ENCODE results near the gene FASTK. TPM values are rescaled to one million over a fixed set of nuclear protein-coding genes. Genes with fewer than 3 reads are reported as not detected.
A peak's percentile ranks its signal among the peaks of the same experiment; 100 is the strongest.

The FASTK gene
- total and polyA plus RNA-seq, 2 donors (not counting 3 experiments of a cell fraction or from before 2014, with no cell fraction given): 73.3 to 113 TPM

DNA sequence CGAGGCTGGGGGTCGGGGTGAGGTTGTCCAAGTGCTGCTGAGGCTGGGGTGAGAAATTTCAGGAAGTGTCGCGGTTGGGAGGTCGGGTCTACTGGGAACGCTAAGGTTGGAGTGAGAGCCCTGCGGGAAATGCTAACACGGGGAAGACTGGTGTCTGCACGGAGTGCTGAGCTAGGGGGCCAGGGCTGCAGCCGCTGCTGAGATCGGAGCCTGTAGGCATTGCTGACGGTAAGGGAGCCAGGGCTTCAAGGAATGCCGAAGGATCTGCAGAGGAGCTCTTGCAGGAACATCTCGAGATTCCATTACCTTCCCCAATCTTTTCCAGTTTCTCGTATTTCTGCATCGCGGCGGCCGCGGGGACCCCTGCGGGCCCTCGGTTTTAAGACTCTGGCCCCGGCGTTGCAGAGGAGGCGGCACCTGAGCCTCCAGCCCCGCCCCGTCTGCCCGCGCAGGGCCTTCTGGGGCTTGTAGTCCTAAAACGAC is 23.1 kb downstream of the FASTK start, which contains the start of gene CDK5:
Gene CDK5 (minus strand): TSS at position 392 of the 483 bp plus-strand sequence. CDS start 49 bp downstream, at position 343.
- Histone ChIP-seq H3K36me3 (ENCODE audit: control insufficient read depth in 2 of 2, extremely low read depth in 1 of 2, insufficient read depth in 2 of 2, low read length in 2 of 2) (peaks cover 0 to under 1% of the 10 kb centered on the region in 2 experiments), H3K79me2 (ENCODE audit: control insufficient read depth, insufficient read depth, low read length) (peaks cover 29% of the 10 kb centered on the region), H3K27me3 (ENCODE audit: control insufficient read depth in 2 of 2, insufficient read depth in 2 of 2, low read length in 2 of 2) (no peaks in the 10 kb centered on the region), H3K9me3 (replicated peaks; ENCODE audit: control insufficient read depth, insufficient read depth, low read length) (no peaks in the 10 kb centered on the region), H2AFZ (ENCODE audit: low read depth, low read length) (peak within 1 kb of the TSS; percentile 81), H3K4me3 (replicated peaks in 1 of 3; ENCODE audit: insufficient read depth in 1 of 3, low read depth in 1 of 3, low read length in 3 of 3) (peak within 1 kb of the TSS; percentile 28 to 69 (median 48)), H3K9ac (replicated peaks; ENCODE audit: extremely low read depth, insufficient read depth, low read length) (peak within 1 kb of the TSS; percentile 57), H3K9me1 (replicated peaks; ENCODE audit: control insufficient read depth, extremely low read depth, insufficient read depth, low read length) (no peaks in the 10 kb centered on the region), H3K27ac (ENCODE audit: insufficient read depth, low read depth, low read length) (peak within 1 kb of the TSS; percentile 81), H3K4me1 (ENCODE audit: control insufficient read depth, extremely low read depth, insufficient read depth, low read length) (peaks cover 29% of the 10 kb centered on the region), H4K20me1 (replicated peaks; ENCODE audit: control insufficient read depth, extremely low read depth, insufficient read depth, low read length) (no peaks in the 10 kb centered on the region), H3K4me2 (ENCODE audit: insufficient read depth, low read length) (peak within 1 kb of the TSS; percentile 55)
- FAIRE-seq (no peak), DNase-seq (ENCODE audit: low read depth, low spot score) (no peak)
- no TSS peak for BruUV-seq (replicated peaks)
- intact Hi-C loops (cut with micrococcal nuclease): no loop called here
- CTCF ChIA-PET: interaction anchor here (1.0 to 1.3 kb wide), 2 partner anchors 29 to 95 kb away, joined by 3 to 5 read pairs; partner anchors contain the start of gene ABCB8
- POLR2A ChIA-PET: no interaction called here
- dilution Hi-C loops (cut with MboI; ENCODE audit: extremely low pct_ligation_motif_present, low sequenced_read_pairs): no loop called here
- TF ChIP-seq EZH2 (IDR thresholded peaks at IDR 0.05; ENCODE audit: borderline replicate concordance, low read depth, low read length, severe bottlenecking): no peak
- TF ChIP-seq, protein P1, sequence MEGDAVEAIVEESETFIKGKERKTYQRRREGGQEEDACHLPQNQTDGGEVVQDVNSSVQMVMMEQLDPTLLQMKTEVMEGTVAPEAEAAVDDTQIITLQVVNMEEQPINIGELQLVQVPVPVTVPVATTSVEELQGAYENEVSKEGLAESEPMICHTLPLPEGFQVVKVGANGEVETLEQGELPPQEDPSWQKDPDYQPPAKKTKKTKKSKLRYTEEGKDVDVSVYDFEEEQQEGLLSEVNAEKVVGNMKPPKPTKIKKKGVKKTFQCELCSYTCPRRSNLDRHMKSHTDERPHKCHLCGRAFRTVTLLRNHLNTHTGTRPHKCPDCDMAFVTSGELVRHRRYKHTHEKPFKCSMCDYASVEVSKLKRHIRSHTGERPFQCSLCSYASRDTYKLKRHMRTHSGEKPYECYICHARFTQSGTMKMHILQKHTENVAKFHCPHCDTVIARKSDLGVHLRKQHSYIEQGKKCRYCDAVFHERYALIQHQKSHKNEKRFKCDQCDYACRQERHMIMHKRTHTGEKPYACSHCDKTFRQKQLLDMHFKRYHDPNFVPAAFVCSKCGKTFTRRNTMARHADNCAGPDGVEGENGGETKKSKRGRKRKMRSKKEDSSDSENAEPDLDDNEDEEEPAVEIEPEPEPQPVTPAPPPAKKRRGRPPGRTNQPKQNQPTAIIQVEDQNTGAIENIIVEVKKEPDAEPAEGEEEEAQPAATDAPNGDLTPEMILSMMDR (IDR thresholded peaks at IDR 0.05; ENCODE audit: extremely low read depth in 1 of 2, insufficient read depth in 1 of 2, low read depth in 1 of 2, low read length in 2 of 2): no peak
- TF ChIP-seq POLR2A (IDR thresholded peaks at IDR 0.05; ENCODE audit: low read depth, low read length): no peak
- TF ChIP-seq POLR2AphosphoS5 (IDR thresholded peaks at IDR 0.05; ENCODE audit: insufficient read depth, low read depth, low read length): no peak
- no peak for TF ChIP-seq MYC (IDR thresholded peaks at IDR 0.05; ENCODE audit: low read depth, low read length)
- TF ChIP-seq, protein P2, sequence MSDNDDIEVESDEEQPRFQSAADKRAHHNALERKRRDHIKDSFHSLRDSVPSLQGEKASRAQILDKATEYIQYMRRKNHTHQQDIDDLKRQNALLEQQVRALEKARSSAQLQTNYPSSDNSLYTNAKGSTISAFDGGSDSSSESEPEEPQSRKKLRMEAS (IDR thresholded peaks at IDR 0.05; ENCODE audit: insufficient read depth, insufficient read length): no peak
- TF ChIP-seq FOS (IDR thresholded peaks at IDR 0.05; ENCODE audit: borderline replicate concordance, insufficient read depth, low read length): no peak
- TF ChIP-seq GATA2 (IDR thresholded peaks at IDR 0.05; ENCODE audit: insufficient read depth, insufficient read length, low read depth, low read length): no peak
- TF ChIP-seq JUN (IDR thresholded peaks at IDR 0.05; ENCODE audit: borderline replicate concordance, insufficient read depth, insufficient read length, low read depth): no peak
